ENCODE results near the gene IL32.
"Not testable (repeated sequence)": the region's sequence is repeated elsewhere in the genome, so short reads cannot be mapped to it uniquely, and the experiment has no call there.

IL32 gene

DNA sequence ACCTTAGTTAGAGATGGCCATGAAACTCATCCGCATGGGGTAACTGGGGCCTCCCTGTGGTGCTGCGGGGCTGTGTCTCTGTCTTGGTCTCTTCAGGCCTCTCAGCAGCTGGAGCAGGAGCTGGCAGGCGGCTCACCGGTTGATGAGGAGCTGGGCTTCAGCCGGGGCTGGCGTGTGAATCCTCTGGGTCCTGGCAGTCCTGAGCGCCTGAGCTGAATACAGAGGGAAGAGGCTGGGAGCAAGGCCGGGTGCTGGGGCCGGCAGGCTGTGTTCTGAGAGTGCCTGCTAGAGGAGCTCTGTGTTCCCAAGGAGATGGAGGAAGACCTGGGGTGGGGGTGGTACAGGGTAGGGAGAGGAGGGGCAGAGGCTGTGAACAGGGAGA is 9.7 kb upstream of the IL32 start:
- H3K4me3 ChIP-seq (ENCODE audit: insufficient read depth in 1 of 2, low read depth in 1 of 2, low read length in 2 of 2); H3K27ac ChIP-seq (ENCODE audit: low read length, poor library complexity, severe bottlenecking); H3K9ac ChIP-seq (ENCODE audit: low read length); H2BK12ac ChIP-seq (ENCODE audit: low read length in 2 of 2); H2AFZ ChIP-seq (ENCODE audit: low read depth, low read length); H2BK15ac ChIP-seq (ENCODE audit: low read depth, poor library complexity, severe bottlenecking); H2BK5ac ChIP-seq (ENCODE audit: low read depth, low read length, poor library complexity, severe bottlenecking); H3K4ac ChIP-seq (ENCODE audit: low read depth in 1 of 2, low read length in 2 of 2); H4K91ac ChIP-seq (ENCODE audit: low read length); H3K79me1 ChIP-seq (replicated peaks; ENCODE audit: low read length, poor library complexity, severe bottlenecking); H3K9me3 ChIP-seq (ENCODE audit: control insufficient read depth, low read length); DNase-seq; H2AK5ac ChIP-seq (ENCODE audit: low read length, severe bottlenecking); H2BK120ac ChIP-seq (ENCODE audit: low read depth, low read length); H3K4me2 ChIP-seq (ENCODE audit: low read length, poor library complexity, severe bottlenecking); H3K18ac ChIP-seq (ENCODE audit: low read depth in 1 of 2, low read length in 2 of 2); H3K14ac ChIP-seq (ENCODE audit: low read length in 2 of 2); H3K23ac ChIP-seq (ENCODE audit: low read length in 2 of 2); H4K8ac ChIP-seq (ENCODE audit: low read length): not testable (repeated sequence)
- 79% methylated on average over 9 of the region's 9 CpGs for WGBS
- Histone ChIP-seq H3K27me3 (ENCODE audit: control insufficient read depth in 1 of 2, insufficient read depth in 1 of 2, low read length in 2 of 2) (peaks cover 10 to 11% of the 10 kb centered on the region in 2 experiments), H3K4me1 (ENCODE audit: control insufficient read depth, insufficient read depth, low read depth, low read length) (peaks cover 17% of the 10 kb centered on the region), H3K36me3 (ENCODE audit: control insufficient read depth in 1 of 2, insufficient read depth in 2 of 2, low read depth in 1 of 2, low read length in 2 of 2) (peaks cover 0 to 15% of the 10 kb centered on the region in 2 experiments)

- Histone ChIP-seq H2AK5ac (ENCODE audit: low read length, severe bottlenecking) (no peak overlapping the region), H3K4me1 (ENCODE audit: control insufficient read depth, insufficient read depth, low read depth, low read length) (peaks cover 17% of the 10 kb centered on the region), H2AFZ (ENCODE audit: low read depth, low read length) (no peak overlapping the region), H2BK15ac (ENCODE audit: low read depth, poor library complexity, severe bottlenecking) (no peak overlapping the region), H3K14ac (ENCODE audit: low read length in 2 of 2) (no peak overlapping the region), H3K9ac (ENCODE audit: low read length) (no peak overlapping the region), H3K18ac (ENCODE audit: low read depth in 1 of 2, low read length in 2 of 2) (no peak overlapping the region), H3K4me2 (ENCODE audit: low read length, poor library complexity, severe bottlenecking) (no peak overlapping the region), H3K27ac (ENCODE audit: low read length, poor library complexity, severe bottlenecking) (no peak overlapping the region), H4K8ac (ENCODE audit: low read length) (no peak overlapping the region), H3K23ac (ENCODE audit: low read length in 2 of 2) (no peak overlapping the region), H3K4me3 (ENCODE audit: insufficient read depth in 1 of 2, low read depth in 1 of 2, low read length in 2 of 2) (no peak overlapping the region), H2BK12ac (ENCODE audit: low read length in 2 of 2) (no peak overlapping the region), H3K79me1 (replicated peaks; ENCODE audit: low read length, poor library complexity, severe bottlenecking) (no peaks in the 10 kb centered on the region), H3K9me3 (ENCODE audit: control insufficient read depth, low read length) (no peaks in the 10 kb centered on the region), H3K27me3 (ENCODE audit: control insufficient read depth in 1 of 2, insufficient read depth in 1 of 2, low read length in 2 of 2) (peaks cover 2% of the 10 kb centered on the region in 2 experiments), H3K4ac (ENCODE audit: low read depth in 1 of 2, low read length in 2 of 2) (no peak overlapping the region), H2BK120ac (ENCODE audit: low read depth, low read length) (no peak overlapping the region), H2BK5ac (ENCODE audit: low read depth, low read length, poor library complexity, severe bottlenecking) (no peak overlapping the region), H3K36me3 (ENCODE audit: control insufficient read depth in 1 of 2, insufficient read depth in 2 of 2, low read depth in 1 of 2, low read length in 2 of 2) (peaks cover 0 to 15% of the 10 kb centered on the region in 2 experiments), H4K91ac (ENCODE audit: low read length) (no peak overlapping the region)
- DNase-seq, result no peak
- WGBS, result 90% methylated on average over 14 of the region's 19 CpGs
Observed at GRCh38 chr16:3056336-3057180, 8.9 kb upstream of the IL32 start.

GRCh38 chr16:3057181-3058138 is 8.0 kb upstream of the IL32 start:
- WGBS, result 97% methylated on average over 20 of the region's 22 CpGs
- no peak overlapping the region for H3K27ac ChIP-seq (ENCODE audit: low read length, poor library complexity, severe bottlenecking)
- no peak for DNase-seq

More at GRCh38 chr16:3057181-3058138, 8.0 kb upstream of the IL32 start:
- H3K14ac ChIP-seq (ENCODE audit: low read length in 2 of 2), result no peak overlapping the region
- no peak overlapping the region for H3K4ac ChIP-seq (ENCODE audit: low read depth in 1 of 2, low read length in 2 of 2)
- H3K4me1 ChIP-seq (ENCODE audit: control insufficient read depth, insufficient read depth, low read depth, low read length), result peaks cover 17% of the 10 kb centered on the region
- H3K36me3 ChIP-seq (ENCODE audit: control insufficient read depth in 1 of 2, insufficient read depth in 2 of 2, low read depth in 1 of 2, low read length in 2 of 2), result peaks cover 0 to 15% of the 10 kb centered on the region in 2 experiments
- H3K23ac ChIP-seq (ENCODE audit: low read length in 2 of 2), result no peak overlapping the region
- no peak overlapping the region for H3K4me3 ChIP-seq (ENCODE audit: insufficient read depth in 1 of 2, low read depth in 1 of 2, low read length in 2 of 2)
- no peak overlapping the region for H2AFZ ChIP-seq (ENCODE audit: low read depth, low read length)
- no peak overlapping the region for H2BK120ac ChIP-seq (ENCODE audit: low read depth, low read length)
- H2BK12ac ChIP-seq (ENCODE audit: low read length in 2 of 2), result no peak overlapping the region
- no peaks in the 10 kb centered on the region for H3K79me1 ChIP-seq (replicated peaks; ENCODE audit: low read length, poor library complexity, severe bottlenecking)
- peak overlapping the region; percentile 65 for H2BK15ac ChIP-seq (ENCODE audit: low read depth, poor library complexity, severe bottlenecking)
- no peak overlapping the region for H3K9ac ChIP-seq (ENCODE audit: low read length)
- no peak overlapping the region for H4K8ac ChIP-seq (ENCODE audit: low read length)
- no peak overlapping the region for H2BK5ac ChIP-seq (ENCODE audit: low read depth, low read length, poor library complexity, severe bottlenecking)
- no peaks in the 10 kb centered on the region for H3K9me3 ChIP-seq (ENCODE audit: control insufficient read depth, low read length)
- no peak overlapping the region for H2AK5ac ChIP-seq (ENCODE audit: low read length, severe bottlenecking)
- no peak overlapping the region for H3K18ac ChIP-seq (ENCODE audit: low read depth in 1 of 2, low read length in 2 of 2)
- H3K4me2 ChIP-seq (ENCODE audit: low read length, poor library complexity, severe bottlenecking), result no peak overlapping the region
- H3K27me3 ChIP-seq (ENCODE audit: control insufficient read depth in 1 of 2, insufficient read depth in 1 of 2, low read length in 2 of 2), result no peaks in the 10 kb centered on the region
- H4K91ac ChIP-seq (ENCODE audit: low read length), result no peak overlapping the region
